ENCODE results near the gene VWA5B1.
"Not testable (repeated sequence)": the region's sequence is repeated elsewhere in the genome, so short reads cannot be mapped to it uniquely, and the experiment has no call there.

Gene VWA5B1

DNA sequence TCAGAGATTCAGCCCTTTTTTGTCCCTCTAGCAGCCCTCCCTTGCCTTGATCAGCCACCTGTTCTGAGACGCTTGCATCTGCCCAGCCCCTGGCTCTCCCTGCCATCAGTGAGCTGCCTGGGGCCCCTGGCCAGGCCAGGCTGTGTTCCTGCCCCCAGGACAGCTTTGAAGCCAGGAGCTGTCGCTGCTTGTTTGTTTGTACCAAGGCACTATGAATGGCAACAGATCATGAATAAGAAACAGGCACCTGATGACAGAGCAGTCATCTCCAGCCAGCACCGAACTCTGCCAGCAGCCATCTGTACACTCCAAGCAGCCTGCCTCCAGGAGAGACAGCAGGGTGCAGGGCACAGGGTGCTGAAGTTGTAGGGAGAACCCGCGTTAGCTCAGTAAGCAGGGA, 8.1 kb upstream of the VWA5B1 start:
- Histone ChIP-seq H3K27me3 (ENCODE audit: control insufficient read depth, insufficient read depth, low read length) (no peaks in the 10 kb centered on the region), H3K36me3 (ENCODE audit: control insufficient read depth, insufficient read depth, low read length) (no peaks in the 10 kb centered on the region), H3K4me3 (ENCODE audit: low read depth, low read length) (no peak overlapping the region), H3K4me1 (ENCODE audit: control insufficient read depth, insufficient read depth, low read length) (peaks cover 3% of the 10 kb centered on the region), H3K9me3 (ENCODE audit: control insufficient read depth, insufficient read depth, low read length) (no peaks in the 10 kb centered on the region), H3K9ac (ENCODE audit: low read depth, low read length) (no peak overlapping the region)

GRCh38 chr1:20284046-20284445, 6.6 kb upstream of the VWA5B1 start:
- H3K9me3 ChIP-seq (ENCODE audit: control insufficient read depth, insufficient read depth, low read length), result no peaks in the 10 kb centered on the region
- H3K4me3 ChIP-seq (ENCODE audit: low read depth, low read length), result no peak overlapping the region
- H3K27me3 ChIP-seq (ENCODE audit: control insufficient read depth, insufficient read depth, low read length), result peaks cover 5% of the 10 kb centered on the region
- no peaks in the 10 kb centered on the region for H3K36me3 ChIP-seq (ENCODE audit: control insufficient read depth, insufficient read depth, low read length)
- H3K9ac ChIP-seq (ENCODE audit: low read depth, low read length), result no peak overlapping the region
- peaks cover under 1% of the 10 kb centered on the region for H3K4me1 ChIP-seq (ENCODE audit: control insufficient read depth, insufficient read depth, low read length)

- H3K4me1 ChIP-seq (ENCODE audit: control insufficient read depth, insufficient read depth, low read length), result no peaks in the 10 kb centered on the region
- no peaks in the 10 kb centered on the region for H3K36me3 ChIP-seq (ENCODE audit: control insufficient read depth, insufficient read depth, low read length)
- no peak overlapping the region for H3K4me3 ChIP-seq (ENCODE audit: low read depth, low read length)
- H3K9me3 ChIP-seq (ENCODE audit: control insufficient read depth, insufficient read depth, low read length), result no peaks in the 10 kb centered on the region
- H3K27me3 ChIP-seq (ENCODE audit: control insufficient read depth, insufficient read depth, low read length), result peaks cover 6% of the 10 kb centered on the region
- H3K9ac ChIP-seq (ENCODE audit: low read depth, low read length), result no peak overlapping the region
These were observed 6.0 kb upstream of the VWA5B1 start for GRCh38 chr1:20284625-20285024.

GRCh38 chr1:20285510-20285909, 5.2 kb upstream of the VWA5B1 start:
- Histone ChIP-seq H3K9me3 (ENCODE audit: control insufficient read depth, insufficient read depth, low read length) (no peaks in the 10 kb centered on the region), H3K27me3 (ENCODE audit: control insufficient read depth, insufficient read depth, low read length) (peaks cover 6% of the 10 kb centered on the region), H3K36me3 (ENCODE audit: control insufficient read depth, insufficient read depth, low read length) (no peaks in the 10 kb centered on the region), H3K4me1 (ENCODE audit: control insufficient read depth, insufficient read depth, low read length) (peaks cover 4% of the 10 kb centered on the region), H3K9ac (ENCODE audit: low read depth, low read length) (no peak overlapping the region), H3K4me3 (ENCODE audit: low read depth, low read length) (no peak overlapping the region)

- not testable (repeated sequence) for H3K9me3 ChIP-seq (ENCODE audit: control insufficient read depth, insufficient read depth, low read length); H3K4me1 ChIP-seq (ENCODE audit: control insufficient read depth, insufficient read depth, low read length); H3K9ac ChIP-seq (ENCODE audit: low read depth, low read length); H3K36me3 ChIP-seq (ENCODE audit: control insufficient read depth, insufficient read depth, low read length); H3K4me3 ChIP-seq (ENCODE audit: low read depth, low read length)
- peaks cover 22% of the 10 kb centered on the region for H3K27me3 ChIP-seq (ENCODE audit: control insufficient read depth, insufficient read depth, low read length)
These were observed 3.0 kb upstream of the VWA5B1 start for GRCh38 chr1:20287696-20288095.

- Histone ChIP-seq H3K9ac (ENCODE audit: low read depth, low read length) (no peak overlapping the region), H3K36me3 (ENCODE audit: control insufficient read depth, insufficient read depth, low read length) (no peaks in the 10 kb centered on the region), H3K4me1 (ENCODE audit: control insufficient read depth, insufficient read depth, low read length) (peaks cover 9% of the 10 kb centered on the region), H3K27me3 (ENCODE audit: control insufficient read depth, insufficient read depth, low read length) (peaks cover 31% of the 10 kb centered on the region), H3K9me3 (ENCODE audit: control insufficient read depth, insufficient read depth, low read length) (no peaks in the 10 kb centered on the region), H3K4me3 (ENCODE audit: low read depth, low read length) (peak overlapping the region; percentile 39)
These were observed 990 bp downstream of the VWA5B1 start for GRCh38 chr1:20291645-20292084.

GRCh38 chr1:20298626-20299025, 8.0 kb downstream of the VWA5B1 start:
- Histone ChIP-seq H3K27me3 (ENCODE audit: control insufficient read depth, insufficient read depth, low read length) (peaks cover 1% of the 10 kb centered on the region), H3K9ac (ENCODE audit: low read depth, low read length) (no peak overlapping the region), H3K4me1 (ENCODE audit: control insufficient read depth, insufficient read depth, low read length) (no peaks in the 10 kb centered on the region), H3K36me3 (ENCODE audit: control insufficient read depth, insufficient read depth, low read length) (no peaks in the 10 kb centered on the region), H3K4me3 (ENCODE audit: low read depth, low read length) (no peak overlapping the region), H3K9me3 (ENCODE audit: control insufficient read depth, insufficient read depth, low read length) (no peaks in the 10 kb centered on the region)

DNA sequence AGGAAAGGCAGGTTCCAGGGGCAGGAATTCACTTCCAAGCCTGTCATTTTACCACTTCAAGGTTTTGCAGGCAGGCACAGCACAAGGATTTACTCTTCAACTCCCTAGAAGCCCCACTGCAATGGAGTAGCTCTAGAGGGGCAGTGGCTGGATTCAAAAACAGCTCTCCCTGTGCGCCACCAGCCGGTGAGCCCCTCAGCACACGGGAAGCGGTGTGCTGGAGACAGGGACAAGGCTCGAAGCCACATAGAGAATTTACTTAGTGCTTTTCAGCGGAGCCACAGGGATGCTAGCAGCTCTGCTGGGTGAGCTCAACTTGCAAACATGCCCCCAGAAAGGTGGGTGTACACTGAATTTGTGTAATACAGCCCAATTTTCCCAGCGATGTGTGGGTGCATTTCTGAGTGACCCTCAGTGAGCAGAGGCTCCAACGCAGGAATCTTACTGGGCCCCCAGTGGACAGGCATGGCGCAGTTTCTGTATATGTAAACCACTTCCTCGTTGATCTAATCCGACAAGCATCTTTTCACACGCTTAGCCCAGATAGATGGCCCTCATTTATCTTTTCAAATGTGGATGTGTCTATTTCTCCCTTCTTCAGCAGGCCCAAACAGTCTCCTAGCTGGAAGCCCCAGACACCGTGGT, 10.9 kb downstream of the VWA5B1 start:
- no peaks in the 10 kb centered on the region for H3K4me1 ChIP-seq (ENCODE audit: control insufficient read depth, insufficient read depth, low read length)
- peaks cover 2% of the 10 kb centered on the region for H3K27me3 ChIP-seq (ENCODE audit: control insufficient read depth, insufficient read depth, low read length)
- no peak overlapping the region for H3K4me3 ChIP-seq (ENCODE audit: low read depth, low read length)
- H3K9me3 ChIP-seq (ENCODE audit: control insufficient read depth, insufficient read depth, low read length), result no peaks in the 10 kb centered on the region
- no peaks in the 10 kb centered on the region for H3K36me3 ChIP-seq (ENCODE audit: control insufficient read depth, insufficient read depth, low read length)
- H3K9ac ChIP-seq (ENCODE audit: low read depth, low read length), result no peak overlapping the region

DNA sequence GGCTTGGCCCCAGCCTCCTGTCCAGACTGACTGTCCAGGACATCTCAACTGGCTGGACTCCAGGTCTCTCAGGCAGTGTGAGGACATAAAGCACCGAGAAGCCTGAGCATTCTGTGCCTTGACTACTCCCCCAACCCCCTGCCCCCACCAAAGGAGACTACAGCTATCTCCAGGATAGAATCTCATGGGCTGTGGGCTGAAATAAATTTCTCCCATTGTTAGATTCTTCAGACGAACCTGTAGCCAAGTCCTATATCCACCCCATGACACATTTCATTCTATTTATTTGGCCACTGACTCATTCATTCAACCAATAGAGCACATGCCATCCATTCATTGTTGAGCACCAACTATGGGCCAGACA, 11.4 kb downstream of the VWA5B1 start:
- peaks cover 2% of the 10 kb centered on the region for H3K27me3 ChIP-seq (ENCODE audit: control insufficient read depth, insufficient read depth, low read length)
- no peaks in the 10 kb centered on the region for H3K36me3 ChIP-seq (ENCODE audit: control insufficient read depth, insufficient read depth, low read length)
- H3K4me3 ChIP-seq (ENCODE audit: low read depth, low read length), result no peak overlapping the region
- H3K4me1 ChIP-seq (ENCODE audit: control insufficient read depth, insufficient read depth, low read length), result no peaks in the 10 kb centered on the region
- H3K9ac ChIP-seq (ENCODE audit: low read depth, low read length), result no peak overlapping the region
- no peaks in the 10 kb centered on the region for H3K9me3 ChIP-seq (ENCODE audit: control insufficient read depth, insufficient read depth, low read length)

DNA sequence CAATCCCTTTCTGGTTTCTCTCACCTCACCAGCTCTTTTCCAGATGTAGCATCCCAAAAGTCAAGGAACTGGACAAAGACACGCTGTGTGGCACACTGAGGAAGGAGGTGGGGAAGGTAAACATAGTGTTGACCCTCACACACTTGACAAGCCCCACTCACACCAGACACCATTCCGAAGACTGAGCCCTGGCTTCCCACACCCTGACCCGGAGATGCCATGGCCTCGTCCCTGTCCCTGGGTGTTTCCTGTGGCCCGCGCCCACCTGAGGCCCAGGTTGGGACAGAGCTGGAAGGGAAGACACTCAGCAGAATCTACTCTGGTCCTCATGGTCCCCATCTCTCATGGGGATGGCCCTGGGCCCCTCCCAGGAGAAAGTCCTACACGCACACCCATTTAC, 16.4 kb downstream of the VWA5B1 start:
- Histone ChIP-seq H3K4me3 (ENCODE audit: low read depth, low read length) (no peak overlapping the region), H3K4me1 (ENCODE audit: control insufficient read depth, insufficient read depth, low read length) (no peaks in the 10 kb centered on the region), H3K9ac (ENCODE audit: low read depth, low read length) (no peak overlapping the region), H3K9me3 (ENCODE audit: control insufficient read depth, insufficient read depth, low read length) (no peaks in the 10 kb centered on the region), H3K36me3 (ENCODE audit: control insufficient read depth, insufficient read depth, low read length) (no peaks in the 10 kb centered on the region), H3K27me3 (ENCODE audit: control insufficient read depth, insufficient read depth, low read length) (peaks cover 2% of the 10 kb centered on the region)

GRCh38 chr1:20308569-20308968, 17.9 kb downstream of the VWA5B1 start:
- Histone ChIP-seq H3K36me3 (ENCODE audit: control insufficient read depth, insufficient read depth, low read length) (no peaks in the 10 kb centered on the region), H3K9ac (ENCODE audit: low read depth, low read length) (no peak overlapping the region), H3K4me1 (ENCODE audit: control insufficient read depth, insufficient read depth, low read length) (no peaks in the 10 kb centered on the region), H3K9me3 (ENCODE audit: control insufficient read depth, insufficient read depth, low read length) (no peaks in the 10 kb centered on the region), H3K4me3 (ENCODE audit: low read depth, low read length) (no peak overlapping the region), H3K27me3 (ENCODE audit: control insufficient read depth, insufficient read depth, low read length) (peaks cover 2% of the 10 kb centered on the region)

- H3K27me3 ChIP-seq (ENCODE audit: control insufficient read depth, insufficient read depth, low read length), result no peaks in the 10 kb centered on the region
- H3K36me3 ChIP-seq (ENCODE audit: control insufficient read depth, insufficient read depth, low read length), result no peaks in the 10 kb centered on the region
- no peak overlapping the region for H3K4me3 ChIP-seq (ENCODE audit: low read depth, low read length)
- no peaks in the 10 kb centered on the region for H3K9me3 ChIP-seq (ENCODE audit: control insufficient read depth, insufficient read depth, low read length)
- no peaks in the 10 kb centered on the region for H3K4me1 ChIP-seq (ENCODE audit: control insufficient read depth, insufficient read depth, low read length)
- no peak overlapping the region for H3K9ac ChIP-seq (ENCODE audit: low read depth, low read length)
These were observed 20.6 kb downstream of the VWA5B1 start for GRCh38 chr1:20311289-20311688.
